Hair follicular keratinocyte (primary cell): ENCODE measurements around the gene FOXB1. TPM values are rescaled to one million over a fixed set of nuclear protein-coding genes. Genes with fewer than 3 reads are reported as not detected.

ENCODE experiments used
- total RNA-seq: library from RNA; depleted of rRNA; stranded (reverse); fragments of >200 nt; gene quantifications from 2 replicates; pipeline ENCODE4 v1.2.3, GENCODE V29; 2015

The FOXB1 gene
- total RNA-seq, result not detected in 2 replicates

DNA sequence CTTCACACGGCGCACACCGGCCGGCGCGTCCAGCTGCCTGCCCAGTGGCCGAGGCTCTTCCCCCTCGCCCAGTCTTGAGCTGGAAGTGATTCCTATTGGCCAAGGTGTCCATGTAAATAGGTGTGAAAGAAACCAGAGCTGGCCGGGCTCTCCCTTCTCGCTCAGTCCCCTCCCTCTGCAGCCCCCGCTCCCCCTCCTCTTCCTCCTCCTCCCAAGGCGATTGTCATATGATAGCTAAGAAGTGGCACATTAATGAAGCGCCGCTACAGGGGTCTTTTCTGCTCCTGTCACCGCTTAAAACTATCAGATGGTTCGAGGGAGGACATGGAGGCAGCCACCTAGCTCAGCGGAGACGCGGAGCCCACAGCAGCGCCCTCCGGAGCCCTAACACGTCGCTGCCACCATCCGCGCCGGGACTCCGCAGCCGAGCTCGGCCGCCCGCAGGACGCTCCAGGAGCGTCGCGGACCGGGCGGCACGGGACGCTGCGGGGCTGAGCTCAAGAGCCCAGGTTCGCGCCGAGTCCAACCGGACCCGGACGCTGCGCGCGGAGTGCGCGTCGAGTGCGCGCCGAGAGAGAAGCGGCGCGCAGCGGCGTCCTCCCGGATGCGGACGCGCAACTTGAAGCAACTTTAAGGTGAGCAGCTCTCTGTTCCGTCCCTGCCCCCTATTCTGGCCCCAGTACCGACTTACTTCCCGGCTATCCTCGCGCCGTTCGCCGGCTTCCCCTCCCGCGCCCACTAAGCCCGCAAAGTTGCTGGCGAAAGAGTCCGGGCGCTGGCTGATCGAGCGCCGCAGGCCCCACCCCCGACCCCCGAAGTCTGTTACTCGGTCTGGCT lies at the start of gene FOXB1:
Gene FOXB1 (plus strand): TSS at position 303 of the 837 bp plus-strand sequence. CDS start 653 bp downstream, outside the sequence.

